Measurements from ENCODE around the gene TMEM184B. TPM values are rescaled to one million over a fixed set of nuclear protein-coding genes. Genes with fewer than 3 reads are reported as not detected.
A peak's percentile ranks its signal among the peaks of the same experiment; 100 is the strongest.

The TMEM184B gene
- total RNA-seq, 1 donor from 2014 or later: 62.8 TPM

DNA sequence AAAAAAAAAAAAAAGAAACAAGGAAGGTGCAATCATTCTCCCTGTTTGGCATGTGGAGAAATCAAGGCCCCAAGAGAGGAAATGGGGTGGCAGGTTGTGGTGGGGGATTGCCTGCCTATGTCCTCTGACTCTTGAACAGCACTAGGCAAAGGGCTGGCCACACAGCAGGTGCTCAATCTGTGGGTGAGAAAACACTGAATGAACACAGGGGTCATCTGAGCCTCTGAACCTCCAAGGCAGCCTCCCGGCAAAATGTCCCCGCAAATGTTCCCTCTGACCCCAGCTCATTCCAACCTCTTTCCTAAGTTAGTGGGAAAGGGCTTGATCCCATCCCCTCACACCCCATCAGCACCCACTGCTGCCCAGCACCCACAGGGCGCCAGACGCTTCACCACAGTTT is 95.8 kb downstream of the TMEM184B start:
- no peaks in the 10 kb centered on the region for H3K9me3 Mint-ChIP-seq
- no peak for DNase-seq (ENCODE audit: low spot score in 2 of 2, unreplicated experiment in 2 of 2)
- no peaks in the 10 kb centered on the region for H3K36me3 Mint-ChIP-seq
- no peak overlapping the region for H3K4me3 Mint-ChIP-seq
- TF ChIP-seq, protein P1, sequence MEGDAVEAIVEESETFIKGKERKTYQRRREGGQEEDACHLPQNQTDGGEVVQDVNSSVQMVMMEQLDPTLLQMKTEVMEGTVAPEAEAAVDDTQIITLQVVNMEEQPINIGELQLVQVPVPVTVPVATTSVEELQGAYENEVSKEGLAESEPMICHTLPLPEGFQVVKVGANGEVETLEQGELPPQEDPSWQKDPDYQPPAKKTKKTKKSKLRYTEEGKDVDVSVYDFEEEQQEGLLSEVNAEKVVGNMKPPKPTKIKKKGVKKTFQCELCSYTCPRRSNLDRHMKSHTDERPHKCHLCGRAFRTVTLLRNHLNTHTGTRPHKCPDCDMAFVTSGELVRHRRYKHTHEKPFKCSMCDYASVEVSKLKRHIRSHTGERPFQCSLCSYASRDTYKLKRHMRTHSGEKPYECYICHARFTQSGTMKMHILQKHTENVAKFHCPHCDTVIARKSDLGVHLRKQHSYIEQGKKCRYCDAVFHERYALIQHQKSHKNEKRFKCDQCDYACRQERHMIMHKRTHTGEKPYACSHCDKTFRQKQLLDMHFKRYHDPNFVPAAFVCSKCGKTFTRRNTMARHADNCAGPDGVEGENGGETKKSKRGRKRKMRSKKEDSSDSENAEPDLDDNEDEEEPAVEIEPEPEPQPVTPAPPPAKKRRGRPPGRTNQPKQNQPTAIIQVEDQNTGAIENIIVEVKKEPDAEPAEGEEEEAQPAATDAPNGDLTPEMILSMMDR (IDR thresholded peaks at IDR 0.05; ENCODE audit: unreplicated experiment): no peak
- no peaks in the 10 kb centered on the region for H3K27me3 Mint-ChIP-seq (ENCODE audit: low read depth)
- peak overlapping the region; percentile 61 for H3K27ac Mint-ChIP-seq
- H3K4me1 Mint-ChIP-seq: peaks cover 36% of the 10 kb centered on the region

DNA sequence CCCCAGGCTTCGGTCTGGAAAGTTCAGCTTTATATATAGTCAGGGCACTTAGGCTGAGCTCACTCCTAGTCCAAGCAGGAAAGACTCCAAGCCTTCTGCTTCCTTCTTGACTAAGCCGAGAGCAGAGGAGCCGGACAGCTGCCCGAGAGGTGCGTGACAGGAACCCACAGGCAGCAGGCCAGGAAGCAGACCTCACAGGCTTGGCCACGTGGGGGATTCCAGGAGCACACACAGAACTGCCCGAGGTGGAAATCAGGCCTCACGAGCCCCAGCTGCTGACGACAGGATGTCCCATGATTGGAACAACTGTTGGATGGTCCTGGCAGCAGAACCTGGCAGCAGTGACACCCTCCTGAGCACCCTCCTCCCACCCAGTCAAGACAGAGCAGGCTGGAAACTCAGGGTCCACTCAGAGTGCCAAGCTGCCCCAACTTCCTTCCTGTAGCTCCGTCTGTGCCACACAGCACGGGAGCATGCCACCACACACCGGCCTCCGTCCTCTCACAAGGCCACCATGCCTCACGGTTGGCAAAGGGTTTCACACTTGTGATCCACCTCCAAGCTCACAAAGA is 96.6 kb downstream of the TMEM184B start:
- TF ChIP-seq, protein P1 (IDR thresholded peaks at IDR 0.05; ENCODE audit: unreplicated experiment): no peak
- Mint-ChIP-seq H3K36me3 (no peaks in the 10 kb centered on the region), H3K27ac (no peak overlapping the region), H3K27me3 (ENCODE audit: low read depth) (no peaks in the 10 kb centered on the region), H3K4me3 (no peak overlapping the region), H3K4me1 (peaks cover 28% of the 10 kb centered on the region), H3K9me3 (no peaks in the 10 kb centered on the region)
- no peak for DNase-seq (ENCODE audit: low spot score in 2 of 2, unreplicated experiment in 2 of 2)

DNA sequence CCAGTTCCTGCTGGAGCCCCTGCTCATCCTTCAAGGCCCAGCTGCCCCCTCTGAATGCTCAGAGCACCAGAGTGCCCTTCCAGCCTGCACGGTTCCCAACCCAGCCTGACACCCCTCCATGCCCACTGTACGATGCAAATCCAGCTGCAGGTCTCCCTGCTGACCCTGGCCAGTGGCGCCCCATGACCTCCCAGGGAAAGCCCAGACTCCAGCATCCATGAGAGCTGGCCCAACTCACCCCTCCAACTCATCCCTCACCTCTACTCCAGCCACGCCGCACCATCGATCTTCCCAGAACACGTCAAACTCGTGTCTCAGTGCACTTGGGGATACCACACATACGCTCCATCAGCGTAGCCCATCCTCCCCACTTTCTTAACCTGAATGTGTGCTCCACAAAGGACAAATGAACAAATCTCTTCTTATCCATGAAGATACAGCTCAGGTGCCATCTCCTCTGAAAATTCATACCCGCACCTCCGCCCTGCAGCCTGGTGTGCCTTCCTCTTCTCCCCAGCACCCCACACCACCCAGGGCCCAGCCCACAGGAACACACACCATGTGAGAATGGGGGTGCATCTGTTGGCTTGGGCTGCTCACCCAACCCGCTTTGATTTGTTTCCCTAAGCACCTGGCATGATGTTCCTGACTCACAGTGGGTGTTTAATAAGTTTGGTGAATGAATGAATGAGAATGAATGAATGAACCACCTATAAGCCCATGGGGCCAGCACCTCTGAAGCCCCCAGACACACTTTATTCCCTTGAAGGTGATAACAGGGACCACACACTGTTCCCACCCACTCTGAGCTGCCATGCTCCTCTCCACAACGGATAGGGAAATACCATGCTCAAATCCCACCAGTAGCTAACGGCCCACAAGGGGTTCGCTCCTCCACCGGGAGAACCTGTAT is 97.3 kb downstream of the TMEM184B start:
- no peak overlapping the region for H3K4me3 Mint-ChIP-seq
- H3K9me3 Mint-ChIP-seq: no peaks in the 10 kb centered on the region
- no peaks in the 10 kb centered on the region for H3K27me3 Mint-ChIP-seq (ENCODE audit: low read depth)
- no peaks in the 10 kb centered on the region for H3K36me3 Mint-ChIP-seq
- no peak overlapping the region for H3K27ac Mint-ChIP-seq
- peaks cover 20% of the 10 kb centered on the region for H3K4me1 Mint-ChIP-seq
- no peak for DNase-seq (ENCODE audit: low spot score in 2 of 2, unreplicated experiment in 2 of 2)
- TF ChIP-seq, protein P1 (IDR thresholded peaks at IDR 0.05; ENCODE audit: unreplicated experiment): no peak

GRCh38 chr22:38174626-38175025 is 98.2 kb downstream of the TMEM184B start:
- Mint-ChIP-seq H3K4me3 (no peak overlapping the region), H3K9me3 (no peaks in the 10 kb centered on the region), H3K4me1 (peaks cover 11% of the 10 kb centered on the region), H3K27ac (no peak overlapping the region), H3K27me3 (ENCODE audit: low read depth) (no peaks in the 10 kb centered on the region), H3K36me3 (no peaks in the 10 kb centered on the region)
- no peak for DNase-seq (ENCODE audit: low spot score in 2 of 2, unreplicated experiment in 2 of 2)
- TF ChIP-seq, protein P1 (IDR thresholded peaks at IDR 0.05; ENCODE audit: unreplicated experiment): no peak

- TF ChIP-seq, protein P1 (IDR thresholded peaks at IDR 0.05; ENCODE audit: unreplicated experiment): no peak
- H3K27me3 Mint-ChIP-seq (ENCODE audit: low read depth): no peaks in the 10 kb centered on the region
- no peak for DNase-seq (ENCODE audit: low spot score in 2 of 2, unreplicated experiment in 2 of 2)
- H3K4me3 Mint-ChIP-seq: no peak overlapping the region
- H3K36me3 Mint-ChIP-seq: peaks cover 2% of the 10 kb centered on the region
- no peak overlapping the region for H3K27ac Mint-ChIP-seq
- H3K9me3 Mint-ChIP-seq: no peaks in the 10 kb centered on the region
- H3K4me1 Mint-ChIP-seq: peaks cover 7% of the 10 kb centered on the region
Measured at GRCh38 chr22:38173641-38173906, 99.2 kb downstream of the TMEM184B start.
